Endodermal cell (in vitro differentiated cells): ENCODE results near the gene TMC3. TPM values are rescaled to one million over a fixed set of nuclear protein-coding genes. Genes with fewer than 3 reads are reported as not detected.

ENCODE experiments used
- DNase-seq: peaks from one replicate; pipeline ENCODE4 v3.0.0-alpha.2; 2017
- H3K27ac ChIP-seq: 2 replicates; pipeline ENCODE4 v1.5.1; 2013; ENCODE audit warnings: mild to moderate bottlenecking, low read depth, low read length, moderate library complexity
- H3K27me3 ChIP-seq: 2 replicates; pipeline ENCODE4 v1.6.1; 2013; ENCODE audit warnings: mild to moderate bottlenecking, low read length, moderate library complexity; ENCODE audit not compliant: insufficient read depth, control insufficient read depth, poor library complexity, severe bottlenecking
- H3K36me3 ChIP-seq: 2 replicates; pipeline ENCODE4 v1.7.0; 2013; ENCODE audit warnings: mild to moderate bottlenecking, low read length, moderate library complexity; ENCODE audit not compliant: control insufficient read depth, insufficient read depth
- H3K4me1 ChIP-seq: one replicate; pipeline ENCODE4 v1.7.0; 2013; ENCODE audit warnings: low read length; ENCODE audit not compliant: control insufficient read depth, insufficient read depth
- H3K4me3 ChIP-seq: 2 replicates; pipeline ENCODE4 v1.5.1; 2013; ENCODE audit warnings: mild to moderate bottlenecking, low read length, moderate library complexity
- H3K9ac ChIP-seq: 2 replicates; pipeline ENCODE4 v1.6.1; 2013; ENCODE audit warnings: mild to moderate bottlenecking, low read length, moderate library complexity; ENCODE audit not compliant: poor library complexity, severe bottlenecking; ENCODE audit errors: extremely low read depth
- H3K9me3 ChIP-seq: 2 replicates; pipeline ENCODE4 v1.6.1; 2013; ENCODE audit warnings: mild to moderate bottlenecking, low read length, moderate library complexity; ENCODE audit not compliant: control insufficient read depth
- H3K27ac Mint-ChIP-seq: 2 replicates; pipeline ENCODE4 v1.8.0; 2020; ENCODE audit warnings: mixed read lengths
- H3K27me3 Mint-ChIP-seq: 2 replicates; pipeline ENCODE4 v1.8.0; 2021; ENCODE audit warnings: mild to moderate bottlenecking, mixed read lengths; ENCODE audit not compliant: insufficient read depth
- H3K36me3 Mint-ChIP-seq: 2 replicates; pipeline ENCODE4 v1.8.0; 2020; ENCODE audit warnings: low read depth, mixed read lengths
- H3K4me1 Mint-ChIP-seq: 2 replicates; pipeline ENCODE4 v1.8.0; 2020; ENCODE audit warnings: mixed read lengths
- H3K4me3 Mint-ChIP-seq: 2 replicates; pipeline ENCODE4 v1.8.0; 2020; ENCODE audit warnings: mild to moderate bottlenecking, moderate library complexity, mixed read lengths
- H3K9me3 Mint-ChIP-seq: 2 replicates; pipeline ENCODE4 v1.8.0; 2020; ENCODE audit warnings: mild to moderate bottlenecking, mixed read lengths
- CTCF ChIP-seq: fragments of 200-600 bp; sonication (generic); conservative IDR thresholded peaks from 2 replicates; pipeline ENCODE4 v1.5.0; 2021; ENCODE audit warnings: antibody characterized with exemption, mild to moderate bottlenecking
- WGBS, 2 experiments: methylation state at CpG; one replicate each; pipeline versions ENCODE4 v1.1.5 to v1.1.7; 2013; ENCODE audit warnings: missing lambda C conversion rate in 2 of 2, mixed read lengths in 1 of 2; ENCODE audit not compliant: insufficient coverage in 1 of 2, insufficient read length in 1 of 2; 5-methylcytosine and 5-hydroxymethylcytosine counted together
- total RNA-seq, 2 donors: library from RNA; stranded (reverse); fragmentation: NEBNext Ultra II Directional in 1 of 2; extraction: Animal tissue kit (Norgen Biotek cat#: 25700) in 1 of 2; gene quantifications; 2 replicates in 1 of 2; 3 replicates in 1 of 2; pipeline ENCODE4 v1.2.1, GENCODE V29; 2021

Gene TMC3
- total RNA-seq, 2 donors from 2014 or later: not detected

DNA sequence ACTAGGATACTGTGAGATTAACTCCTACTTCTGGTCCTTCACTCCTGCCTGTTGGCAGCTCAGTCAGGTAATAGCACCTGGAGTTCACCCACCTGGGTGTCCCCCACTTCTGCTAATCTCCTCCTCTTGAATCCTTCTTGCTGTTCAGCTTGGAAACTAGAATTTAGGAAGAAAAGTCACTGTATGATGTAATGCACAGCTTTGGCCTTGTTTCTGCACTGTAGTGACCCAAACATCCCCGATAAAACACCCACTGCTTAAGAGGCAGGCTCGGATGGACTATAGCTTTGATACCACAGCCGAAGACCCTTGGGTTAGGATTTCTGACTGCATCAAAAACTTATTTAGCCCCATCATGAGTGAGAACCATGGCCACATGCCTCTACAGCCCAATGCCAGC is 74.9 kb downstream of the TMC3 start:
- no peak overlapping the region for H3K27ac ChIP-seq
- H3K9me3 ChIP-seq: no peaks in the 10 kb centered on the region
- no peak for DNase-seq
- H3K4me3 Mint-ChIP-seq: no peak overlapping the region
- H3K27me3 Mint-ChIP-seq: peaks cover 27% of the 10 kb centered on the region
- no peaks in the 10 kb centered on the region for H3K9me3 Mint-ChIP-seq
- no peaks in the 10 kb centered on the region for H3K27me3 ChIP-seq
- no peaks in the 10 kb centered on the region for H3K4me1 ChIP-seq
- WGBS, 2 experiments: 98 to 100% methylated on average over 1 to 3 of the region's 3 CpGs
- no peak overlapping the region for H3K27ac Mint-ChIP-seq
- no peaks in the 10 kb centered on the region for H3K36me3 Mint-ChIP-seq
- peaks cover 9% of the 10 kb centered on the region for H3K4me1 Mint-ChIP-seq
- H3K36me3 ChIP-seq: no peaks in the 10 kb centered on the region
- no peak for TF ChIP-seq CTCF
- H3K4me3 ChIP-seq: no peak overlapping the region
- H3K9ac ChIP-seq: no peak overlapping the region

DNA sequence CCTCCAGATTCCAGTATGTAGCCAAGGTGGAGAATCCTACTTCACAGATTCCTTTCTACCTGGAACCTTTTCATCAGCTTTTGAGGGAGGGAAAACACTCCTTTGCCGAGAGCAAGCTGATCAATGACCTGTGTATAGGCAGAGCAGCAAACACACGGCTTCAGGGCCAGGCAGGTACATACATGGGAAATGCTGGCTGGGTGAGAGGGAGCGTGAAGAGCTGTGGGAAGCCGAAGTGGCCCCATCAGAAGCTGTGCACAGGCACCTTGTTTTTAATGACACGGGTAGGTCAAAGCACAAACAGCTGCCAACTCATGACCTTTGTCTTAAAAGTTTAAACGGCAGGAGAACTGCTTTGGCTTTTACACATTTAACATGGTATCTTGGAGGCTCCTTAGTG is 75.4 kb downstream of the TMC3 start:
- Histone ChIP-seq H3K27ac (no peak overlapping the region), H3K4me3 (no peak overlapping the region), H3K4me1 (no peaks in the 10 kb centered on the region), H3K27me3 (no peaks in the 10 kb centered on the region), H3K36me3 (no peaks in the 10 kb centered on the region), H3K9ac (no peak overlapping the region), H3K9me3 (no peaks in the 10 kb centered on the region)
- Mint-ChIP-seq H3K9me3 (no peaks in the 10 kb centered on the region), H3K27me3 (peaks cover 27% of the 10 kb centered on the region), H3K4me1 (peaks cover 7% of the 10 kb centered on the region), H3K4me3 (no peak overlapping the region), H3K36me3 (no peaks in the 10 kb centered on the region), H3K27ac (no peak overlapping the region)
- 88 to 92% methylated on average over 6 of the region's 6 CpGs for WGBS, 2 experiments
- no peak for DNase-seq
- TF ChIP-seq CTCF: no peak

GRCh38 chr15:81297603-81298575 is 76.1 kb downstream of the TMC3 start:
- H3K27ac ChIP-seq: no peak overlapping the region
- H3K9ac ChIP-seq: no peak overlapping the region
- H3K4me3 Mint-ChIP-seq: no peak overlapping the region
- no peaks in the 10 kb centered on the region for H3K9me3 ChIP-seq
- H3K36me3 Mint-ChIP-seq: no peaks in the 10 kb centered on the region
- H3K9me3 Mint-ChIP-seq: no peaks in the 10 kb centered on the region
- H3K36me3 ChIP-seq: no peaks in the 10 kb centered on the region
- no peaks in the 10 kb centered on the region for H3K27me3 ChIP-seq
- no peak for DNase-seq
- no peak overlapping the region for H3K4me3 ChIP-seq
- H3K27me3 Mint-ChIP-seq: peaks cover 28% of the 10 kb centered on the region
- H3K4me1 ChIP-seq: no peaks in the 10 kb centered on the region
- TF ChIP-seq CTCF: no peak
- H3K27ac Mint-ChIP-seq: no peak overlapping the region
- WGBS, 2 experiments: 84 to 88% methylated on average over 2 to 4 of the region's 4 CpGs
- peaks cover 7% of the 10 kb centered on the region for H3K4me1 Mint-ChIP-seq
